OCI-LY7 (cell line): Measurements from ENCODE around the gene TAF11L13. TPM values are rescaled to one million over a fixed set of nuclear protein-coding genes. Genes with fewer than 3 reads are reported as not detected.
"Not testable (repeated sequence)": the region's sequence is repeated elsewhere in the genome, so short reads cannot be mapped to it uniquely, and the experiment has no call there.

Experiments
- Bru-seq: library from RNA; stranded (reverse); fragments of 400-500 nt; gene quantifications from one replicate; lab custom pipeline; 2021; lab: Mats Ljungman, UMichigan
- BruChase-seq, 2 experiments: library from RNA; stranded (reverse); fragments of 400-500 nt; gene quantifications; one replicate each; lab custom pipeline; 2021; lab: Mats Ljungman, UMichigan
- BruUV-seq: library from RNA; stranded (reverse); fragments of 400-500 nt; replicated peaks from 2 replicates; lab custom pipeline; 2021; lab: Mats Ljungman, UMichigan
- CTCF ChIA-PET: fragments of 300-600 bp; sonication (Branson Sonifier 250); formaldehyde crosslinking; loops from one replicate; lab custom pipeline; 2022; ENCODE audit warnings: antibody characterized with exemption; ENCODE audit not compliant: unreplicated experiment; lab: Charles Lee
- POLR2A ChIA-PET: fragments of 300-600 bp; sonication (Branson Sonifier 250); formaldehyde crosslinking; loops from one replicate; lab custom pipeline; 2022; ENCODE audit warnings: antibody characterized with exemption; lab: Charles Lee
- DNase-seq: peaks from one replicate; pipeline ENCODE4 v3.0.0-alpha.2; 2015; ENCODE audit warnings: low spot score
- H2AFZ ChIP-seq: fragments of 200-600 bp; sonication (generic), shearing (Covaris generic); 2 replicates; pipeline ENCODE4 v1.6.1; 2014; ENCODE audit warnings: mild to moderate bottlenecking, antibody characterized with exemption, low read length, moderate library complexity
- H3K27ac ChIP-seq: fragments of 200-600 bp; sonication (generic); 2 replicates; pipeline ENCODE4 v1.5.1; 2014; ENCODE audit warnings: mixed run types, low read depth, mild to moderate bottlenecking, moderate library complexity, low read length, inconsistent platforms; ENCODE audit not compliant: poor library complexity, severe bottlenecking
- H3K36me3 ChIP-seq: fragments of 200-600 bp; sonication (generic); 2 replicates; pipeline ENCODE4 v1.6.1; 2014; ENCODE audit warnings: mild to moderate bottlenecking, antibody characterized with exemption, low read length, moderate library complexity, mixed read lengths; ENCODE audit not compliant: insufficient read depth
- H3K4me1 ChIP-seq: fragments of 200-600 bp; sonication (generic); 2 replicates; pipeline ENCODE4 v1.5.1; 2014; ENCODE audit warnings: mild to moderate bottlenecking, low read length; ENCODE audit not compliant: insufficient read depth, poor library complexity, severe bottlenecking
- H3K4me2 ChIP-seq: fragments of 200-600 bp; sonication (generic); 2 replicates; pipeline ENCODE4 v1.6.1; 2014; ENCODE audit warnings: mild to moderate bottlenecking, low read length
- H3K4me3 ChIP-seq: fragments of 200-600 bp; sonication (generic); 2 replicates; pipeline ENCODE4 v1.5.1; 2014; ENCODE audit warnings: mild to moderate bottlenecking, low read depth, low read length; ENCODE audit not compliant: poor library complexity, severe bottlenecking
- H3K79me2 ChIP-seq: fragments of 200-600 bp; sonication (generic); 2 replicates; pipeline ENCODE4 v1.6.1; 2016; ENCODE audit warnings: low read depth, mild to moderate bottlenecking, low read length, moderate library complexity, mixed read lengths; ENCODE audit not compliant: insufficient read depth
- H3K9me2 ChIP-seq: fragments of 200-600 bp; sonication (generic); 2 replicates; pipeline ENCODE4 v1.6.1; 2016; ENCODE audit warnings: mild to moderate bottlenecking, low read length, mixed read lengths; ENCODE audit not compliant: insufficient read depth
- H3K9me3 ChIP-seq: fragments of 200-600 bp; sonication (generic); 2 replicates; pipeline ENCODE4 v1.6.1; 2014; ENCODE audit warnings: mild to moderate bottlenecking, mixed run types, low read length, mixed read lengths
- H4K20me1 ChIP-seq: fragments of 200-600 bp; sonication (generic); 2 replicates; pipeline ENCODE4 v1.6.1; 2014; ENCODE audit warnings: mild to moderate bottlenecking, antibody characterized with exemption, low read length, moderate library complexity, mixed read lengths; ENCODE audit not compliant: insufficient read depth
- intact Hi-C: fragments of 100-400 bp; cut with micrococcal nuclease; formaldehyde crosslinking; loops from one replicate; pipeline ENCODE4 v1.10.0; 2022; ENCODE audit not compliant: unreplicated experiment
- long read RNA-seq: library from polyadenylated mRNA; stranded (forward); transcript quantifications from one replicate; pipeline ENCODE4 v2.0.0, GENCODE V29; 2022
- total RNA-seq, 2 experiments: library from RNA; depleted of rRNA in 1 of 2; stranded (reverse); fragments of >200 nt in 1 of 2; shearing (Covaris generic) in 1 of 2; gene quantifications; 2 replicates each; pipeline ENCODE4 v1.2.3, GENCODE V29; 2014 to 2022

The TAF11L13 gene
- total RNA-seq (2014; rRNA removed; shearing (Covaris generic)): not detected in 2 replicates
- total RNA-seq (2022): not detected in 2 replicates
- Bru-seq, nascent RNA: not detected
- BruChase-seq, experiment 1, labeled RNA remaining after a 6-hour chase: not detected
- not detected for BruChase-seq, experiment 2, labeled RNA remaining after a 2-hour chase
- long read RNA-seq: 0 reads

GRCh38 chr5:17631788-17632187 lies at the start of gene TAF11L13:
TAF11L13 (plus strand) TSS chr5:17632088.
- DNase-seq, H3K36me3 ChIP-seq, H4K20me1 ChIP-seq, CTCF ChIA-PET, H2AFZ ChIP-seq, BruUV-seq, H3K9me3 ChIP-seq, H3K27ac ChIP-seq, POLR2A ChIA-PET, H3K4me2 ChIP-seq, H3K9me2 ChIP-seq, H3K4me3 ChIP-seq, intact Hi-C loops, H3K4me1 ChIP-seq, H3K79me2 ChIP-seq: not testable (repeated sequence)

GRCh38 chr5:17585658-17586057 lies 46.2 kb upstream of the TAF11L13 start, which contains the start of gene TAF11L7:
TAF11L7 (minus strand) TSS chr5:17585758.
- H3K9me3 ChIP-seq, H2AFZ ChIP-seq, H3K4me2 ChIP-seq, H3K4me1 ChIP-seq, intact Hi-C loops, H3K36me3 ChIP-seq, H3K4me3 ChIP-seq, BruUV-seq, H3K9me2 ChIP-seq, DNase-seq, CTCF ChIA-PET, POLR2A ChIA-PET, H3K79me2 ChIP-seq, H4K20me1 ChIP-seq, H3K27ac ChIP-seq: not testable (repeated sequence)

DNA sequence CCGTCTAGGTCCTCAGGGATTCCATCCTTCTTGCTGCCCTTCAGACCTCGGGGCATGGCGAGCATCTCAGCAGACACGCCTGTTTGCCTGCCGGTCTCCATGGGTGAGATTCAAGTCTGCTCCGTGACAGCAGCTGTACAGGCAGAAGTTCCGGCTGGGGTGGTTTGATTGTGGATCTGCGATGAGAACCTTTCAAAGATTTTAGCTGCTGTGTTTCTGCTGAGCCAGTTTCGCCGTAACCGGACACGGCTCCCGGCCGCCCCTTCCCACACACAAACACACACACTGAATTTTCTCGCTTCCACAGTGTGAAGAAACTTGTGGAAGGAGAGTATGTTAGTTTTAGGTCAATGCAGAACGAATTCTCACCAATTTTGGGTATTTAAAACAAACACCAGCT lies 41.0 kb upstream of the TAF11L13 start, which contains the start of gene TAF11L8:
Gene TAF11L8, minus strand, starts transcription at position 101 of the 400 bp plus-strand sequence.
- intact Hi-C loops, H3K9me2 ChIP-seq, H2AFZ ChIP-seq, POLR2A ChIA-PET, H3K4me3 ChIP-seq, H3K79me2 ChIP-seq, DNase-seq, H3K4me1 ChIP-seq, H3K36me3 ChIP-seq, H3K4me2 ChIP-seq, BruUV-seq, H4K20me1 ChIP-seq, H3K27ac ChIP-seq, H3K9me3 ChIP-seq, CTCF ChIA-PET: not testable (repeated sequence)

GRCh38 chr5:17594255-17594654 lies 37.6 kb upstream of the TAF11L13 start, which contains the start of gene TAF11L9:
TAF11L9 (minus strand) TSS chr5:17594394.
- H3K4me2 ChIP-seq, H3K79me2 ChIP-seq, H3K9me3 ChIP-seq, intact Hi-C loops, H3K27ac ChIP-seq, H3K4me1 ChIP-seq, CTCF ChIA-PET, POLR2A ChIA-PET, H4K20me1 ChIP-seq, DNase-seq, H2AFZ ChIP-seq, H3K4me3 ChIP-seq, H3K36me3 ChIP-seq, H3K9me2 ChIP-seq, BruUV-seq: not testable (repeated sequence)

DNA sequence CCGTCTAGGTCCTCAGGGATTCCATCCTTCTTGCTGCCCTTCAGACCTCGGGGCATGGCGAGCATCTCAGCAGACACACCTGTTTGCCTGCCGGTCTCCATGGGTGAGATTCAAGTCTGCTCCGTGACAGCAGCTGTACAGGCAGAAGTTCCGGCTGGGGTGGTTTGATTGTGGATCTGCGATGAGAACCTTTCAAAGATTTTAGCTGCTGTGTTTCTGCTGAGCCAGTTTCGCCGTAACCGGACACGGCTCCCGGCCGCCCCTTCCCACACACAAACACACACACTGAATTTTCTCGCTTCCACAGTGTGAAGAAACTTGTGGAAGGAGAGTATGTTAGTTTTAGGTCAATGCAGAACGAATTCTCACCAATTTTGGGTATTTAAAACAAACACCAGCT lies 34.2 kb upstream of the TAF11L13 start, which contains the start of gene TAF11L10:
Gene TAF11L10, minus strand, starts transcription at position 101 of the 400 bp plus-strand sequence.
- H3K9me3 ChIP-seq, H3K27ac ChIP-seq, H3K4me2 ChIP-seq, DNase-seq, BruUV-seq, CTCF ChIA-PET, intact Hi-C loops, H2AFZ ChIP-seq, POLR2A ChIA-PET, H3K4me1 ChIP-seq, H3K4me3 ChIP-seq, H3K36me3 ChIP-seq, H4K20me1 ChIP-seq, H3K79me2 ChIP-seq, H3K9me2 ChIP-seq: not testable (repeated sequence)

DNA sequence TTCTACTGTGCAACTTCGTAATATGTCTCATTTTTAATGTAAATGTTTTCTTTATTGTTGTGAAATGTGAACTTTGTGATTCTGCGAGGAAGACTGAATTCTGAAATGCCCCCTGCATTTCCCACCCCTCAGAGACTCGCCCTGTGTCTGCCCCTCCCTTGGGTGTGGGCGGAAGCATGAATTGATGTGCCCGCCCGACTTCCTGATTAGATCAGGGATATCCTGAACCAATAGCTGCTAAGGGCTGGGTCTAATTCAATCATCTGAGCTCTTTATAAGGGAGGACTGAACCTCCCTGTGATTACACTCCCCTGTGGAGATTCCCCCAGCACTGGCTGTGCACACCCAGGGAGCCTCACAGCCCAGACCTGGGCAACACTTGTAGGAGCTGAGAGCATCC lies 28.0 kb upstream of the TAF11L13 start, which contains the start of gene TAF11L11:
Gene TAF11L11, plus strand, starts transcription at position 304 of the 400 bp plus-strand sequence.
- H3K9me2 ChIP-seq, H2AFZ ChIP-seq, BruUV-seq, H3K27ac ChIP-seq, H3K4me3 ChIP-seq, H3K79me2 ChIP-seq, CTCF ChIA-PET, H3K36me3 ChIP-seq, H3K4me2 ChIP-seq, intact Hi-C loops, H4K20me1 ChIP-seq, H3K9me3 ChIP-seq, H3K4me1 ChIP-seq, POLR2A ChIA-PET, DNase-seq: not testable (repeated sequence)
